GM21360 (cell line): ENCODE results near the gene SLC66A2.
"Not testable (repeated sequence)": the region's sequence is repeated elsewhere in the genome, so short reads cannot be mapped to it uniquely, and the experiment has no call there.

ENCODE experiments used
- ATAC-seq: cut with Tn5 transposase; IDR thresholded peaks from one replicate; pipeline ENCODE4 v1.9.1; 2021; ENCODE audit warnings: mild to moderate bottlenecking, moderate library complexity; ENCODE audit not compliant: unreplicated experiment

The SLC66A2 gene

DNA sequence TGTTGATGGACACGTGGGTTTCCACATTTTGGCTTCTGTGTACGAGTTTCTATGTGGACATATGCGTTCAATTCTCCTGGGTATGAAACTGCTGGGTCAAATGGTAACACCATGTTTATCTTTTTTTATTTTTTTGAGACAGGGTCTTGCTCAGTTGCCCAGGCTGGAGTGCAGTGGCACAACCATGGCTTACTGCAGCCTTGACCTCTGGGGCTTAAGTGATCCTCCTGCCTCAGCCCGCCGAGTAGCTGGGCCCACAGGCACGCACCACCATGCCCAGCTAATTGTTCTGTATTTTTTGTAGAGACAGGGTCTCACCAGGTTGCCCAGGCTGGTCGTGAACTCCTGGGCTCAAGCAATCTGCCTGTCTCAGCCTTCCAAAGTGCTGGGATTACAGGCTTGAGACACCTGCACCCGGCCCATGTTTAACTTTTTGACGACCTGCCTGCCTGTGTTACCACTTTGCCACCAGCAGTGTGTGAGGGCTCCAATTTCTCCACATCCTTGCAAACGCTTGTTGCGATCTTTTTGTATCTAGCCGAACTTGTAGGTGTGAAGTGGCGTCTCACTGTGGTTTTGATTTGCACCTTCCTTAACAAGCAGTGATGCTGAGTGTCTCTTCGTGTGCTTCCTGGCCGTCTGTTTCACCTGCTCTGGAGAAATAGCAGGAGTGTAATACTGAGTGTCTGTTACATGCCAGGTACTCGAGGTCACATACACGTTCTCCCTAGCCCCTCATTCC lies 19.9 kb upstream of the SLC66A2 start:
- ATAC-seq = no peak

DNA sequence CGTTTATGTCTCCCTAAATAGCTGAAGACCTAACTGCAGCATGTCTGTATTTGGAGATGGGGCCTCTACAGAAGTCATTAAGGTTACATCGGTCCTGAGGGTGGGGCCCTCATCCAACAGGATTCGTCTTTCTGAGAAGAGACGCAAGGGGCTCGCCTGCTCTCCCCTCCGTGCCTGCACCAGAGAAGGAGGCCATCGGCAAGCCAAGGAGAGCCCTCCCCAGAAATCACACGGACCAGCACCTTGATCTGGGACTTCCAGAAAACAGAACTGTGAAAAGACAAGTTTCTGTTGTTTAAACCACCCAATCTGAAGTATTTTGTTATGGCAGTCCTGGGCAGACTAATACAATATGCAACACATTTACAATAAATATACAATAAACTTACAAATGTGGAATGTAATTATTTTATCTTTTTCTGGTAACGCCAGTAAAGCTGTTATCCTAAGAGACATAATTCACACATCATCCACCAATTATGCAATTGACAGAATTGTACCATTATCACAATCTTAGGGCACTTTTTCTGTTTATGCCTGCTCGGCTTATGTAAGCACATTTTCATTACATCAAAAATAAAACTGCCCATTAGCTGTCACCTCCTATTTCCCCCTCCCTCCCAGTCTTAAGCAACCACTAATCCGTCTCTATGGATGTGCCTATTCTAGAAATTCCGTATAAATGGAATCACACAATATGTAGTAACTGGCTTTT lies 19.1 kb upstream of the SLC66A2 start:
- ATAC-seq = no peak

GRCh38 chr18:79965119-79965902 lies 13.9 kb upstream of the SLC66A2 start:
- ATAC-seq = no peak

DNA sequence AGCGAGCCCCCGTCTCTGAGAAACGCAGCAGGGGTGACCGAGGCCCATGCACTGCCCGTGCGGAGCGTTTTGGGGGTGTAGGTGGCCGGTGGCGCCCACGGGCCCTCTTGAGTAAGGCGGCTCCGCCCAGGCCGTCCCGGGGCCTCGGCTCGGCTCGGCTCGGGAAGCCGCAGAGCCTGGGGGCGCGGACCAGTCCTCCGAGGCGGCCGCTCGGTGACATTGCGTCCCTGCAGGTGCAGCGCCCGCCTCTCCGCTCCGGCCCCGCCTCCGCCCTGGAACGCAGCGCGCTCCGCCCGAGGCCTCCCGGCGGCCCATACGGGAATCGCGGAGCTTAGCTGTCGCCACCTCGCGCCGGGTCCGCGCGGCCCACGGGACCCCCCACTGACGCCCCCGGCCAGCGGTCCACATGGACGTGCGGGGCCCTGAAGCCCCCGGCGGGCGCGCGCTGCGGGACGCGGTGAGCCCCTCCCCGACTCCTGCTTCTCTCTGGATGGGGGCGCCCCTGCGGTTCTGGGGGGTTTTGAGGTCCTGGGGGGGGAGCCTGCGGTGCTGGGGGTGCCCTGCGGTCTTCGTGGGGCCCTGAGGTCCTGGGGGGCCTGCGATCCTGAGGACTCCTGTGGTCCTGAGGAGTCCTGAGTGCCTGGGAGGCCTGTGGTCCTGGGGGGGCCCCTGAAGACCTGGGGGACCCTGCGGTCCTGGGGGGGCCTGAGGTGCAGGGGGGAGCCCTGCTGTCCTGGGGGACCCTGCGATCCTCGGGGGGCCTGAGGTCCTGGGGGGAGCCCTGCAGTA lies 13.1 kb upstream of the SLC66A2 start, which contains the start of gene HSBP1L1:
HSBP1L1 (plus strand) TSS at position 314 of the 789 bp plus-strand sequence; CDS start at position 407, 93 bp downstream.
- ATAC-seq = peak; percentile 70

DNA sequence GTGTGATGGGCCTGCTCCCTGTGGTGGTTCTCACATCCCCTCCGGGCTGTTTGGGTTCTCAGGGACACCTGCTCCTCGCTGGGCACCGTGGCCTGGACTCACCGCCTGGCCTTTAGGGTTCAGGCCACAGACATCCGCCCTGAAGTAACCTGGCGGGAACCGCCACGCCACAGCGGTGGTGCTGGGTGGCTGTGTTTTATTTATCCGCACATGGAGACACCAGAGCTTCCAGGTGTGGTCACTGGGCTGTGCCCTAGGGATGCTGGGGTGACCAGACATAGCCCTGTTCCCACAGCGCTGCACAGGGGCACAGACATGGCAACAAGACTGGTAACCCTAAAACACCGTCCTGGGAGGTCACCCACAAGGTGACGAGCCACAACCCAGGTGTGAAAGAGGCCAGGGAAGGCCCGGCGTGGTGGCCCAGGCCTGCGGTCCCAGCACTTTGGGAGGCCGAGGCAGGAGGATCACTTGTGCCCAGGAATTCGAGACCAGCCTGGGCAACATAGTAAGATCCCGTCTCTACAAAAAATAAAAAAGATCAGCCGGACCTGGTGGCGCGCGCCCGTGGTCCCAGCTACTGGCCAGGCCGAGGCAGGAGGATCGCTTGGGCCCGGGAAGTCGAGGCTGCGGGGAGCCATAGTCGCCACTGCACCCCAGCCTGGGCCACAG lies 12.3 kb upstream of the SLC66A2 start:
- ATAC-seq = no peak

DNA sequence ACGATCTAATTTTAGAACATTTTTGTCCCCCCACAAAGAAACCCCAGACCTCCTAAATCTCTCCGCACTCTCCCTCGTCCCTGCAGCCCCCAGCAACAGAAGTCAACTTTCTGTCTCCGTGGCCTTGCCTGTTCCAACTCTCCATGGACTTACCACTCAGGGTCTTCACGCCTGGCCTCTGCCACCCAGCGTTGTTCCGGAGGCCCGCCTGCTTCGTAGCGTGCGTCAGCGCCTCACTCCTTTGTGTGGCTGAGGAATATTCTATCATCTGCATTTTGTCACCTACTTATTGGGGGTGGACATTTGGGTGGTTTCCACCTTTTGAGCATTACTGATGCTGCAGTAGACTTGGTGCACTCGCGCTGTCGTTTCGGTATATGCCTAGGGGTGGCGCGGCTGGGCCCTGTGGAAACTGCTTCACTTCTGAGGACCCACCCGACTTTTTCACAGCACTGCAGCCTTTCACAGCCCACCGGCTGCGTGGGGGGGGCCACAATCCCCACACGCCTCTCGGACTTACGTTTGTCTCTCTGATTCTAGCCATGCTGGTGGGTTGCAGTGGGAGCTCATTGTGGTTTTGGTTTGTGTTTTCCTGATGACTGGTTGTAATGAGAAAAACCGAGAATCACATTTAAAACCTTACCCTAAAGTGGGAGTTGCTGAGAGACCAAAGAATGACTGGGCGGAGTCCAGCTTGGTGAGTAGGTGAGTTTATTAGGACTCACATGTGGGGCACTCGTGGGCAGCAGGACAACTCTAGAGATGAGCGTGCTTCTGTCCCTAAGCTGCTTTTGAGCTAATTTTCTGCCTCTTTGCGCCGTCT lies 11.6 kb upstream of the SLC66A2 start:
- ATAC-seq = peak; percentile 44

DNA sequence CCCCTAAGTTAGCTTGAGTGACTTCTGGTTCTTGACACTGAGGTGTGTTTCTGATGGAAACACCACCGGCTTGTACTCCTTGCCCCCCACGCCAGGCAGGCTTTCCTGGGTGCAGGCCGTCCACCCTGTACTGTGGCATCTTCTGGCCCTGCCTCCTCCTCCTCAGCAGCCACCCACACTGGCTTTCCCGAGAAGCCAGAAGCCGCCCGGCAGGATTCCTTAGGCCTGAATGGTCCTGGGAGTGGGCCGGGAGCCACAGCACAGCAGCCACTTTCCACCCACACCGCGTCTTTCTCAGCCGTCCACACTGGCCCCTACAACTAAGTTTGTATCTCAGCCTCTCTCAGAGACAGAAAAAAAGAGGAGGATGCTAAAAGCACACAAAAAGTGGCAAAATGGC lies 10.9 kb upstream of the SLC66A2 start:
- no peak for ATAC-seq

DNA sequence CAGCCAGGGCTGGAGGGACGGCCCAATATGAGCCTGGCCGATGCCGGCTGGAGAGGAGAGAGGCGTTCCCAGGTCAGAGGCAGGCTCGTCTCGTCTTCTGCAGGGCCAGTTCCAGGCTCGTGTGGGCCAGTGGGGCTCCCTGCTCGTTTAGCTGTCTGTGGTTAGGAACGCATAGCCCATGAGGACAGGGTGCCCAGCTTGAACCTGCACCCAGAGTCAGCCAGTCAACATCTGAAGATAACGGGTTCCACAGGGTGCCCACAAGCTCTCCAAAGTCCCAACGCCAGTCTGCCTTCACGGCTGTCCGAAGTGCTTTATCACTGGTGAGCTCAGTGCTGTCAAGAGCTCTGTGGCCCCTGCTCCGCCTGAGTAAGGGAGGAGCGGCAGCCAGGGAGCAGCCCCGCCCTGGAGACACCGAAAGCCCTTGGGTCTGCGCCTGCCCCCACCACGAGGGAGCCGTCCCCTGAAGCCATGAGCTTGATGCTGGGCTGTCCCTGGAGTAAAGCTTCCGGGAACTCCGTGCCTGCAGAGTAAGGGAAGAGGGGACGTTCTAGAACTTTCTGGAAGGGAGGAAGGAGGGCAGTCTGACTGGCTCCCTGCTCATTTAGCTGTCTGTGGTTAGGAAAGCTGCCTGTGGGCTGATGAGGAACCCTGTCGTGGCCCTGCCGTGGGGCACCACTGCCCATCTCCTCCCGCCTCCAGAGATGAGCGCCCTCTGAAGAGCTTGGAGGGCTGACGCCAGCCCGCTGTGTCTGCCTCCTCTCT lies 10.3 kb upstream of the SLC66A2 start:
- no peak for ATAC-seq

GRCh38 chr18:79960921-79961526 lies 9.6 kb upstream of the SLC66A2 start:
- no peak for ATAC-seq

GRCh38 chr18:79960161-79960801 lies 8.8 kb upstream of the SLC66A2 start:
- ATAC-seq = not testable (repeated sequence)

DNA sequence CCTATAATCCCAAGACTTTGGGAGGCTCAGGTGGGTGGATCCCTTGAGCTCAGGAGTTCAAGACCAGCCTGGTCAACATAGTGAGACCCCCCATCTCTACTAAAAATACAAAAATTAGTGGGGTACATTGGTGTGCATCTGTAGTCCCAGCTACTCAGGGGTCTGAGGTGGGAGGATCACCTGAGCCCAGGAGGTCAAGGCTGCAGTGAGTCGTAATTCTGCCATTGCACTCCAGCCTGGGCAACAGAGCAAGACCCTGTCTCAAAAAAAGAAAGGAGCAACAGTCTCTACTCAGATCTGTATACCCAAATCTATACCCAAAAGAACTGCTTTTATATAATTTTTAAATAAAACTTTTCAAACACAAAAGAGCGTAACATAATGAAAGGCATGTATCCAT lies 7.5 kb upstream of the SLC66A2 start:
- ATAC-seq = no peak

GRCh38 chr18:79956276-79956675 lies 4.8 kb upstream of the SLC66A2 start:
- ATAC-seq = no peak

DNA sequence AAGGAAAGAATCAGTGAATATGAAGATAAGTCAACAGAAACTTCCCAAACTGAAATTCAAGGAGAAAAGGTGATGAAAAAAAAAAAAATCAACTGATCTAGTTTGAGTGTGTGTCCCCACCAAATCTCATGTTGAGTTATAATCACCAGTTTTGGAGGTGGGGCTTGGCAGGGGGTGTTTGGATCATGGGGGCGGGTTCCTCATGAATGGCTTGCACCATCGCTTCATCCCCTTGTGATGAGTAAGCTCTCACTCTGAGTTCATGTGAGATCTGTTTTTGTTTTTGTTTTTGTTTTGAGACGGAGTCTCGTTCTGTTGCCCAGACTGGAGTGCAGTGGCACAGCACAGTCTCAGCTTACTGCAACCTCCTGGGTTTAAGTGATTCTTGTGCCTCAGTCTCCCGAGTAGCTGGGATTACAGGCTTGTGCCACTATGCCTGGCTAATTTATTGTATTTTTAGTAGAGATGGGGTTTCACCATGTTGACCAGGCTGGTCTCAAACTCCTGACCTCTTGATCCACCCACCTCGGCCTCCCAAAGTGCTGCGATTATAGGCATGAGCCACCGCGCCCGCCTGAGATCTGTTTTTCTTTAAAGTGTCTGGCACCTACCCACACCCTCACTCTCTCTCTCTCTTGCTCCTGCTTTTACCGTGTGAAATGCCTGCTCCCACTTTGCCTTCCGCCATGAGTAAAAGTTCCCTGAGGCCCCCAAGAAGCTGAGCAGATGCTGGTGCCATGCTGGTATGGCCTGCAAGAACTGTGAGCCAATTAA lies 4.0 kb upstream of the SLC66A2 start:
- ATAC-seq = no peak

- no peak for ATAC-seq
Measured at GRCh38 chr18:79954791-79955190, 3.3 kb upstream of the SLC66A2 start.

DNA sequence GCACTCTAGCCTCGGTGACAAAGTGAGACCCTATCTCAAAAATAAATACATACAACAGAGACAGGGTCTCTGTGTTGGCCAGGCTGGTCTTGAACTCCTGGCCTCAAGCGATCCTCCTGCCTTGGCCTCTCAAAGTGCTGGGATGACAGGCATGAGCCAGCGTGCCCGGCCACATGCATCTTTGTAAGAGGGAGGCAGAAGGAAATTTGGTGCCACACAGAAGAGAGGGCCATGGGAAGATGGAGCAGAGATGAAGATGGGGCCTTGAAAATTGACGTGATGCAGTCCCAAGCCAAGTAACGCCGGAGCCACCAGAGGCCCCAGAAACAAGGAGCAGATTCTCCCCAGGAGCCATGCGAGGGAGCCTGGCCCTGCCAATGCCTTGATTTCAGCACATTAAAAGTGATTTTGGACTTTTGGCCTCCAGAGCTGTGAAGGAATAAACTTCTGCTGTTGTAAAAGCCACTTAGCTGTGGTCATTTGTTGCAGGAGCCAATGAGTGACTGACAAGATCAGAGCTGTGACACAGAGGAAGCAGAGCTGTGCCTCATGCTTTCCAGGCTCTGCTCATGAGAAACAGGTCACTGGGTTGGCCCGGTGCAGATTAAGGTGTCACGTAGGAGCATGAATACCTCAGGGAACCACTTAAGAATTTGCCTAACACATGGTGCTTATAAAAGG lies 2.7 kb upstream of the SLC66A2 start:
- ATAC-seq = no peak

- ATAC-seq = no peak
Measured at GRCh38 chr18:79952996-79953559, 1.6 kb upstream of the SLC66A2 start.
